ENCODE data around the gene TPBGL. TPM values are rescaled to one million over a fixed set of nuclear protein-coding genes. Genes with fewer than 3 reads are reported as not detected.

The TPBGL gene
- total and polyA plus RNA-seq, 2 donors (not counting 1 experiment from before 2014, with no cell fraction given), result not detected

DNA sequence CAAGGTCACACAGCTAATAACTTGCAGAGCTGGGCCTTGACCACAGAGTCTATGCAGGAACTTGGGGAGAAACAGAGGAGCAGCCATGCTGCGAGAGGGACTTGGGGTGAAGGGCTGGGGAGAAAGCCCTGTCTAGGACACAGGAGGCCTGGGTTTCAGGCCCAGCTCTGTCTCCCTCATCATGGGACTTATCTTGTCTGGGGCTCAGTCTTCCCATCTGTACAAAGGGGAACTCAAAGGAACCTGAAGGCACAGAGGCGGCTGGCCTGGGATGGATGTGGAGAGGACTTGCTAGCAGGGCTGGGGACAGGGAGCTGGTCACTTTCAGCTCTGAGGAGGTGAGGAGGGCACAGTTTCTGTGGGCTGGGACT, 36.9 kb upstream of the TPBGL start:
- Histone ChIP-seq H4K20me1 (ENCODE audit: control insufficient read depth, extremely low read depth, insufficient read depth, low read length) (no peaks in the 10 kb centered on the region), H3K79me2 (ENCODE audit: control insufficient read depth, insufficient read depth, low read length) (no peaks in the 10 kb centered on the region), H3K9ac (ENCODE audit: insufficient read depth, low read length) (no peak overlapping the region), H3K36me3 (ENCODE audit: control insufficient read depth, insufficient read depth, low read length) (no peaks in the 10 kb centered on the region), H2AFZ (ENCODE audit: low read length) (no peak overlapping the region), H3K27ac (ENCODE audit: insufficient read depth, low read length) (no peak overlapping the region), H3K27me3 (ENCODE audit: control insufficient read depth, insufficient read depth, low read length) (peaks cover 20% of the 10 kb centered on the region), H3K4me1 (ENCODE audit: control insufficient read depth, extremely low read depth, insufficient read depth, low read length) (no peaks in the 10 kb centered on the region), H3K4me3 (replicated peaks in 1 of 4; ENCODE audit: control extremely low read depth in 1 of 4, insufficient read depth in 1 of 4, low read depth in 3 of 4, low read length in 4 of 4) (no peak overlapping the region), H3K4me2 (ENCODE audit: extremely low read depth, insufficient read depth, low read length) (no peak overlapping the region), H3K9me3 (ENCODE audit: control insufficient read depth, insufficient read depth, low read depth, low read length) (no peaks in the 10 kb centered on the region)
- TF ChIP-seq EZH2 (IDR thresholded peaks at IDR 0.05; ENCODE audit: low read length, missing control alignments), result no peak
- no peak for DNase-seq (ENCODE audit: low read depth in 2 of 2)

DNA sequence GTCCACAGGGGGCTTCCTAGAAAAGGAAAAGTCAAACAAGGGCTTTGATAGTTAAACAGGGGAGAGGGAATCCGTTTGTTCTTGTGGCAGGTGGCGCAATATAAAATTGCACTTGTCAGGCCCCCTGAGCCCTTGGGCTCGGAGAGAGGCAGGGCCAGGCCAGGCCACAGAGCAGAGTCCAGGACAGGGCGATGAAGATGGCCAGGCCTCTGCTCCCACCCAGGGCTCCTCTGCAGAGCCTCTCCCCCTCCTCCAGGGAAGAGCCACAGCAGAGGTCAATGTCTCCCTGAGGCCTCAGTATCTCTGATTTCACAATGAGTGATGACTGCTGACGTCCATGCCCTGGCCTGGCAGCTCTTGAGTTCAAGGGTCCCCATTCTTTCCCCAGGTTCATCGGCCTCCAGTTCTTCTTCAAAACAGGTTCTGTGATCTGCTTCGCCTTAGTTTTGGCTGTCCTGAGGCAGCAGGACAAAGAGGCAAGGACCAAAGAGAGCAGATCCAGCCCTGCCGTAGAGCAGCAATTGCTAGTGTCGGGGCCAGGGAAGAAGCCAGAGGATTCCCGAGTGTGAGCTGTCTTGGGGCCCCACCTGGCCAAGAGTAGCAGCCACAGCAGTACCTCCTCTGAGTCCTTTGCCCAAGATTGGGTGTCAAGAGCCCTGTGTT, 36.4 kb upstream of the TPBGL start:
- no peaks in the 10 kb centered on the region for H4K20me1 ChIP-seq (ENCODE audit: control insufficient read depth, extremely low read depth, insufficient read depth, low read length)
- DNase-seq (ENCODE audit: low read depth in 2 of 2), result no peak
- no peak overlapping the region for H3K9ac ChIP-seq (ENCODE audit: insufficient read depth, low read length)
- H3K79me2 ChIP-seq (ENCODE audit: control insufficient read depth, insufficient read depth, low read length), result no peaks in the 10 kb centered on the region
- H3K27ac ChIP-seq (ENCODE audit: insufficient read depth, low read length), result no peak overlapping the region
- no peaks in the 10 kb centered on the region for H3K36me3 ChIP-seq (ENCODE audit: control insufficient read depth, insufficient read depth, low read length)
- peaks cover 15% of the 10 kb centered on the region for H3K27me3 ChIP-seq (ENCODE audit: control insufficient read depth, insufficient read depth, low read length)
- H3K4me1 ChIP-seq (ENCODE audit: control insufficient read depth, extremely low read depth, insufficient read depth, low read length), result no peaks in the 10 kb centered on the region
- TF ChIP-seq, protein P1, sequence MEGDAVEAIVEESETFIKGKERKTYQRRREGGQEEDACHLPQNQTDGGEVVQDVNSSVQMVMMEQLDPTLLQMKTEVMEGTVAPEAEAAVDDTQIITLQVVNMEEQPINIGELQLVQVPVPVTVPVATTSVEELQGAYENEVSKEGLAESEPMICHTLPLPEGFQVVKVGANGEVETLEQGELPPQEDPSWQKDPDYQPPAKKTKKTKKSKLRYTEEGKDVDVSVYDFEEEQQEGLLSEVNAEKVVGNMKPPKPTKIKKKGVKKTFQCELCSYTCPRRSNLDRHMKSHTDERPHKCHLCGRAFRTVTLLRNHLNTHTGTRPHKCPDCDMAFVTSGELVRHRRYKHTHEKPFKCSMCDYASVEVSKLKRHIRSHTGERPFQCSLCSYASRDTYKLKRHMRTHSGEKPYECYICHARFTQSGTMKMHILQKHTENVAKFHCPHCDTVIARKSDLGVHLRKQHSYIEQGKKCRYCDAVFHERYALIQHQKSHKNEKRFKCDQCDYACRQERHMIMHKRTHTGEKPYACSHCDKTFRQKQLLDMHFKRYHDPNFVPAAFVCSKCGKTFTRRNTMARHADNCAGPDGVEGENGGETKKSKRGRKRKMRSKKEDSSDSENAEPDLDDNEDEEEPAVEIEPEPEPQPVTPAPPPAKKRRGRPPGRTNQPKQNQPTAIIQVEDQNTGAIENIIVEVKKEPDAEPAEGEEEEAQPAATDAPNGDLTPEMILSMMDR (conservative IDR thresholded peaks at IDR 0.05 in 1 of 2, IDR thresholded peaks at IDR 0.05 in 1 of 2; ENCODE audit: low read depth in 1 of 2, low read length in 2 of 2), result no peak
- TF ChIP-seq EZH2 (IDR thresholded peaks at IDR 0.05; ENCODE audit: low read length, missing control alignments), result no peak
- no peak overlapping the region for H3K4me2 ChIP-seq (ENCODE audit: extremely low read depth, insufficient read depth, low read length)
- H3K4me3 ChIP-seq (replicated peaks in 1 of 4; ENCODE audit: control extremely low read depth in 1 of 4, insufficient read depth in 1 of 4, low read depth in 3 of 4, low read length in 4 of 4), result no peak overlapping the region
- H3K9me3 ChIP-seq (ENCODE audit: control insufficient read depth, insufficient read depth, low read depth, low read length), result no peaks in the 10 kb centered on the region
- no peak overlapping the region for H2AFZ ChIP-seq (ENCODE audit: low read length)

DNA sequence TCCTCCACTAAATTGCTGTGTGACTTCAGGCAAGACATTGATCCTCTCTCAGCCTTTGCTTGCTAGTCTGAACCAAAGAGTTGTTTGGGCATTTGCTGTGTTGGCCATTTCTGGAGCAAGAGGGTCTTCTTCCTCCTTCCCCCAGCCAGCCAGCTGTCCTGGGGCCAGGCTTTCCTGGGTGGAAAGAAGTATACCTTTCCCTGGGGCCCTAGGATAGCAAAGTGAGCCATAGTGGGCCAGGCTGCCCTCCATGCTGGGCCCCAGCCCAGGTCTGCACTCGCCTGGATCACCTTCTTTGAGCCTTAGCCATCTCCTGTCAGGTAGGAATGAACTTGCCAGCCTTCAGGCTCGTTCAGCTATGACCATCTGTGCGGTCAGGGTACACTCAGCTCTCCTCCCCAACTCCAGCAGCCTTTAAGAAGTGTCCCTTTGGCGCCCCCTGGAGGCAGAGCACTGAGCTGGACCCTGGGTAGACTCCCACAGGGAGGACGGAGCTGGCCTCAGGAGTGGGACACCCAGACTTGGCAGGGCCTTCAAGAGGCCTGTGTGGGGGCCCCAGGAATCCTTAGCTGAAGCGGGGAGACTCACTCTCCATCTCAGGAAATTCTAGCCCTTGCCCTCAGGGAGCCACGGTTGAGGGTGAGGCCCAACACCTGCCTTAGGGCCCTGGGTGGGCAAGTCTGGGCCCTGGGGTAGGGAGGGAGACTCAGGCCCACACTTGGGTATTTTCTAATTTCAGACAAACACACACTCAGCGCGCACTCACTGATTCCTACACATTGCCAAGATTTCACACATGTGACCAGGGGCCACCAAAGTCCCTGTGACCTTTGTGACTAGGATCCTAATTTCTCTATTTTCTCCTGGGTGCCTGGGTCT, 35.6 kb upstream of the TPBGL start:
- H3K27me3 ChIP-seq (ENCODE audit: control insufficient read depth, insufficient read depth, low read length), result peaks cover 11% of the 10 kb centered on the region
- no peaks in the 10 kb centered on the region for H3K4me1 ChIP-seq (ENCODE audit: control insufficient read depth, extremely low read depth, insufficient read depth, low read length)

More for the DNA sequence above, 35.6 kb upstream of the TPBGL start:
- Histone ChIP-seq H3K79me2 (ENCODE audit: control insufficient read depth, insufficient read depth, low read length) (no peaks in the 10 kb centered on the region), H3K4me2 (ENCODE audit: extremely low read depth, insufficient read depth, low read length) (no peak overlapping the region), H3K36me3 (ENCODE audit: control insufficient read depth, insufficient read depth, low read length) (no peaks in the 10 kb centered on the region), H3K9ac (ENCODE audit: insufficient read depth, low read length) (no peak overlapping the region), H3K9me3 (ENCODE audit: control insufficient read depth, insufficient read depth, low read depth, low read length) (no peaks in the 10 kb centered on the region), H3K4me3 (replicated peaks in 1 of 4; ENCODE audit: control extremely low read depth in 1 of 4, insufficient read depth in 1 of 4, low read depth in 3 of 4, low read length in 4 of 4) (no peak overlapping the region), H2AFZ (ENCODE audit: low read length) (no peak overlapping the region), H3K27ac (ENCODE audit: insufficient read depth, low read length) (no peak overlapping the region), H4K20me1 (ENCODE audit: control insufficient read depth, extremely low read depth, insufficient read depth, low read length) (no peaks in the 10 kb centered on the region)
- DNase-seq (ENCODE audit: low read depth in 2 of 2), result peak; percentile 64 to 80
- TF ChIP-seq, protein P1 (conservative IDR thresholded peaks at IDR 0.05 in 1 of 2, IDR thresholded peaks at IDR 0.05 in 1 of 2; ENCODE audit: low read depth in 1 of 2, low read length in 2 of 2), result peak; percentile 86 to 93
- TF ChIP-seq EZH2 (IDR thresholded peaks at IDR 0.05; ENCODE audit: low read length, missing control alignments), result no peak
